EL (cell line): Measurements from ENCODE around the gene PROM2.
"Not testable (repeated sequence)": the region's sequence is repeated elsewhere in the genome, so short reads cannot be mapped to it uniquely, and the experiment has no call there.

ENCODE experiments used
- DNase-seq: peaks from one replicate; pipeline ENCODE4 v3.0.0-alpha.2; 2016

PROM2 gene

DNA sequence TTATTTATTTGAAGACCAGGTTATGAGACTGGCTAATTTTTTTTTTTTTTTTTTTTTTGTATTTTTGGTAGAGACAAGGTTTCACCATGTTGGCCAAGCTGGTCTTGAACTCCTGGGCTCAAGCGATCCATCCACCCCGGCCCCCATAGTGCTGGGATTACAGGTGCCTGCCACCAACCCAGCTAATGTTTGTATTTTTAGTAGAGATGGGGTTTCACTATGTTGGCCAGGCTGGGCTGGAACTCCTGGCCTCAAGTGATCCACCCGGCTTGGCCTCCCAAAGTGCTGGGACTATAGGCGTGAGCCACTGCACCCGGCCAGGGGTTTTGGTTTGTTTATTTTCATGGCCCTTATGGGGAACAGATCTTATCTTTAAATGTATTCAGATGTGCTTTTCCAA, 4.5 kb upstream of the PROM2 start:
- not testable (repeated sequence) for DNase-seq

DNA sequence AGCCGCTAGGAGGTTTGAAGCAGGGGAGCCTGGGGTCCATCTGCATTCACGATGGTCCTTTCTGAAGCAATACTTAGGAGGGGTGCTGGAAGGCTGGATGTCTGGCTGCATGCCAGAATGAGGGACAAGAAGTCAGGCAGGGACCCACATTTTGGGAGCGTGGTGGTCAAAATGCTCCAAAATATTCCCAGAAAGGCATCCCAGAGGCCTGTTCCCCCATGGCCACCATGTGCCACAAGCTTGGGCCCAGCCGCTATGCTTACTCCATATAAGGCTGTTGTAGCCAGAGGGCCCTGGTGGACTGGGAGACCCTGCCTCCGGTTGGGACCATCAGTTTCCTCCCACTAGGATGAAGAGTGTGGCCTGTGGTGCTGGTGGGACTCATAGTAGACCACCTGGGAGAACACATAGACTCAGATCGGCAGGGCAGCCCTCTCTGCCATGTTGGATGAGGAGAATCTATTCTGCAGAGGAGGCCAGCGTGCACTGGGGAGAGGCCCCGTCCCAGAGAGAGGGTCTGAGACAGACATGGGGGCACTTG, 3.6 kb upstream of the PROM2 start:
- DNase-seq: no peak

DNA sequence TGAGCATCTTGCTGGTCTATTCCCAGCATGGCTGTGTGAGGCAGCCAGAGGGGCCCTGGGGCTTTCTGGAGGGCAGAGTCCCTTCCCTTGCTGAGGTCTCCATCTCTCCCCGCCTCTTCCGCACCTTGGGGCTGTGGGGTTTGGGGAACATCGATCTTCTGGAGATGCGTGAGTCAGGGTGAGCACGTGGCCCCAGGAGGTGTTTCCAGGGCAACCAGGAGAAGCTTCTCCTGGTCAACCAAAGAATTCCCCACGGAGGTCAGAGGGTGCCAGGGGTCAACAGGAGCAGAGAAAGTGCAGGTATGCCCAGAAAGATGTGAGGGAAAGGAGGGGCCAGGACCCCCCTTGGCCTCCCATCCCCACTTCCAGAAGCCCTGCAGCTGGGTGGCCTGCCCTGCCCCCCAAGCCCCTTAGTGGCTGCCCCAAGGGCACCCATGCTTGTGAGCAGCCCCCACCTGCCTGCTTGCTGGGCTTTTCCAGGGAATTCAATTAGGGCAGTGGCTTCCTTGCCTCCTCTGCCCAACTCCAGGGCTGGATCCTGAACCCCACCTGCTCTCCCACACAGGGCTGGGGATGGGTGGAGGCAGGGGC, 2.8 kb upstream of the PROM2 start:
- no peak for DNase-seq

DNA sequence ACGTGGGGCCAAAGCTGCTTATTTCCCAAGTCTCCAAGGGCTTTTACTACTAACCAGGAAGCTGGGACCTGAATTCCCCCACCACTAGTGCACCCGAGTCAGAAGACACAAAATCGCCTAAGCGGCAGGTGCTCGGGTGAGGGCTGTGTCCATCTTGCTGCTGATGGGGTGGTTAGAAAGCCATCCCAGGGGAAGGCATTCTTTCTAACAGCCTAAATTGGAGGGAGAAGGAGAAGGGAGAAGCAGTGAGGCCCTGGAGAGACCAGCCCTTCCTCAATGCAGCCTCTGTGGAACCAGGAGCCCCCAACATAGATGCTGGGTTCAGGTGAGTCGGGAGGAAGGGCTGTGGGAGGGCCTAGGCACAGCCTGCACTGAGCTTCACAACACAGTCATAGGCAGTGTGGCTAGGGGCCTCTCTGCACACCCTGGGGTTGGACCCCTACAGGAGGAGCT, 1.9 kb upstream of the PROM2 start:
- DNase-seq: no peak

DNA sequence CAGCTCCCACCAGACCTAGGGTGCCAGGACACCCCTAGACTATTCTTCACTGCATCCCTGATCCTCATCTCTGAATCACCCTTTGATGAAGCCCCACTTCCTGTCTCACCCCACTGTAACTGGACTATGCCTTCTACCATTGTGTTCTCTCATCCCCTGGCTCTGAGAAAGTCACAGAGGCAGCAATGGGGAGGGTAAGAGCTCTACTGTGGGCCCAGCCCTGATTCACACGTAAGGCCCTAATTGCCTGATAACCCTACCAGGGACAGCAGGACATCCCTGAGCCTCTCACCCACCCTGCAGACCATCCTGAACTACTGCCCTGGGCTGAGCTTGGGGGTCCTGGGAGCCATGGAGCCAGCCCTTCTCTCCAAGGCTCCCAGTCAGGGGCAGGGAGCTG, 1.5 kb upstream of the PROM2 start:
- DNase-seq: no peak

DNA sequence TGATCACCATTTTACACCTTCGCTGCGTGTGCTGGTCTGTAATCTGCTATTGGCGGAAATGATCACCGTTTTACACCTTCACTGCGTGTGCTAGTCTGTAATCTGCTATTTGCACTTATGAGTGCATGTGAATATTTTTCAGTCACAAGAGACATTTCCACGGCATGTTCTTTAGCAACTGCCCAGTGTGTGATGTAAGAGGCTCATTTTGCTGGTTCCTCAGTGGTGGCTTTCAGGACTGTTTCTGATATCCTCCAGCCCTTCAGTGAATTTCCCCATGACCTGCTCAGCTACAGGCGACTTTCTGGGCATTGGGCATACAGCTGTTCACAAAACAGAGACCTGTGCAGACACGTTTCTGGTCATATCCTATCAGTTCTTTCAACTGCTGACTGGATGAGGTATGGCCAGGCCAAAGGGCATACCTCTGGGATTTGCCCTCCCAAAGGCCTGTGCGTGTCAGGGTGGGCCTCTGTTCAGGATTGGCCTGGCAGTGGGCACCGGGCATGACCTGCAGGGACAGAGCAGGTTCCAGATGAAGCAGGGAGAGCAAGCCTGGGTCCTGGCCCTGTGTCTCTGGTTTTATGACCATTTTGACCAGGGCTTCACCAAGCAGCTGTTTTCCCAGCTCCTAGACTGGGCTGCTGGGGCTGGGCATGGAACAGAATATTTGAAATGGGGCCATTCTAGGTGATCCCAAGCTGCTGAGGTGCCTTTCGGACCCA, 521 bp upstream of the PROM2 start:
- no peak for DNase-seq

DNA sequence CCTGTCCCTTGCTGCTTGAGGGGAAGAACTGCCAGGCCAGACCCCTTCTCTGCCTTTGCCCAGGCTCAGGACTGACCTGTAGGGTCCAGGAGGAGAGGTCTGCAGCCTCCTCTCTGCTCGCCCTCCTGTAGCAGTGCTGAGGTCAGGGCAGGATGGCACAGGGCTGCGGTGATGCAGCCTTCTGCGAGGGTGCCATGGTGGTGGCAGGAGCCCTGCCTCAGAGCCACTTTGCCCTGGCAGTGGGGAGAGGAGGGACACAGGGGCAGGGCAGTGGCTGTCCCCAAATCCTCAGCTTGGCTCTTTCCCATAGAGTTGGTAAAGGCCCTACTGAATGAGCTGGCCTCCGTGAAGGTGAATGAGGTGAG, 884 bp downstream of the PROM2 start:
- DNase-seq: no peak

DNA sequence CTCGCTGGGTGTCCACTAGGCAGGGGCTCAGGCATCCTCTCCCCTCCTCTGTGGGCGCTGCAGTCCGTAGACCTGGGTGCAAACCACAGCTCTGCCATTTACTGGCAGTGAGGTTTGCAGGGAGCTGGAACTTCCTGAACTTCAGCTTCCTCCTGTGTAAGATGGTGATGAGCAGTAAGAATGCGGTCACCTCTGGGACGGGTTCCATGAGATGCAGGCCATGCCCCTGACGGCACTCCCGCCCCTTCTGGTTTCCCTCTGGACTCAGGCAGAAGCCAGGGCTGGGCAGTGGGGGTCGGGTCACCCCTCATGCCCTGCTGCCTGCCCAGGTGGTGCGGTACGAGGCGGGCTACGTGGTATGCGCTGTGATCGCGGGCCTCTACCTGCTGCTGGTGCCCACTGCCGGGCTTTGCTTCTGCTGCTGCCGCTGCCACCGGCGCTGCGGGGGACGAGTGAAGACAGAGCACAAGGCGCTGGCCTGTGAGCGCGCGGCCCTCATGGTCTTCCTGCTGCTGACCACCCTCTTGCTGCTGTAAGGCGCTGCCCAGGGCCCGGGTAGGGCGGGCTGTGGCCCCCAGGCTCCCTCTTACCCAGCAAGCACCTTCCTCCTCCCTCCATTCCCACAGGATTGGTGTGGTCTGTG, 1.5 kb downstream of the PROM2 start:
- peak; percentile 29 for DNase-seq

DNA sequence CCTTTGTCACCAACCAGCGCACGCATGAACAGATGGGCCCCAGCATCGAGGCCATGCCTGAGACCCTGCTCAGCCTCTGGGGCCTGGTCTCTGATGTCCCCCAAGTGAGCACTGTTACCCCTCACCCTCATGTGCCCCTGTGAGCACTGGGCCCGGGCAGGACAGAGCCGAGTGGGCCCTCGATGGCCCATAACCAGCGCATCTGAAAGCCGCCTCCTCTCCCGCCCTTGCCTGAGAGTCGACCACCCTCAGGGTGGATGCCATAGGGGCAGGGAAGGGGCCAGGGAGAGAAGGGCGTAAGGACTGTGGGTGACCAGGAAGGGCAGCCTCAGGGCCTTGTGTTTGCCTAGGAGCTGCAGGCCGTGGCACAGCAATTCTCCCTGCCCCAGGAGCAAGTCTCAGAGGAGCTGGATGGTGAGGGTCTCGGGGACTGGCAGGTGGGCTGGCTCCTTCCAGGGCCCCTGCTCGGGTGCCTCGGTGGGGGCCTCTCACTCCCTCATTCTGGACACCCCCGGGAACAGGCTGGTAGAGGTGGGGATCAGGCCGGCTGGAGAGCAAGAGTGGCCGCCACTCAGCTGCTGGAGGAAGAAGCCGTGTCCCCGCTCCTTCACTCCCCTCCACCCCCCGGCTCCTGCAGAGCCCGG, 2.1 kb downstream of the PROM2 start:
- no peak for DNase-seq

DNA sequence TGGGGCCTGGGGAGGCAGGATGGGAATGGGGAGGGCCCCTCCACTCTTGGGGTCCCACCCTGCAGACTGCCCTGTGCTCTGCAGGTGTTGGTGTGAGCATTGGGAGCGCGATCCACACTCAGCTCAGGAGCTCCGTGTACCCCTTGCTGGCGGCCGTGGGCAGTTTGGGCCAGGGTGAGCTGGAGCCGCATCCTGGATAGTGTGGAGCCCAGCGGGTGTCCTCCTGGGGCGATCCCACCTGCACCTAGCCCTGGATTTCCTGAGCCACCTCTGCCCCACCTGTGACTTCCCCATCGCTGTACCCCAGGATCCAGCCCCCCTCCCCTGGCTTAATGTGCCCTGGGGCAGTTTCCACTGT, 2.6 kb downstream of the PROM2 start:
- no peak for DNase-seq

DNA sequence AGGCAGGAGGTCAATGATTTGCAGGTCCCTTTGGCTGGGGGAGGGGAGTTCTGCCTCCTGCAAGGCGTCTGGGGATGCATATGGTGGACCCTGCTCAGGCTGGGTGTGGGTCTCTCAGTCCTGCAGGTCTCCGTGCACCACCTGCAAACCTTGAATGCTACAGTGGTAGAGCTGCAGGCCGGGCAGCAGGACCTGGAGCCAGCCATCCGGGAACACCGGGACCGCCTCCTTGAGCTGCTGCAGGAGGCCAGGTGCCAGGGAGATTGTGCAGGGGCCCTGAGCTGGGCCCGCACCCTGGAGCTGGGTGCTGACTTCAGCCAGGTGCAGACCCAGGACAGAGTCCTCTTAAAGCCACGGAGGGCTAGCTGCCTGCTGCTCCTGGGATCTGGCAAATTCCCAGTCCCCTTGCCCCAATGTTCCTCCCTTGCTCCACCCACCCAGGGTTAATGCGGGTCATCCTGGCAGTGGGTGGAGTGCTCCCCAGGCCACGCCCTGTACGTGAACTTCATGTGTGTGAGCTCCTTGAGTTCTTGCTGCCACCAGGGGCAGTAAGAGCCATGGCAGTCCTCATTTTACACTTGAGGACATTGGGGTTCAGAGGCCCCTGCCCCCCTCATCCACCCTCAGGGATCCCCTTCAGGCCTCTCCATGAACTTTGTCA, 3.1 kb downstream of the PROM2 start:
- peak; percentile 28 for DNase-seq

DNA sequence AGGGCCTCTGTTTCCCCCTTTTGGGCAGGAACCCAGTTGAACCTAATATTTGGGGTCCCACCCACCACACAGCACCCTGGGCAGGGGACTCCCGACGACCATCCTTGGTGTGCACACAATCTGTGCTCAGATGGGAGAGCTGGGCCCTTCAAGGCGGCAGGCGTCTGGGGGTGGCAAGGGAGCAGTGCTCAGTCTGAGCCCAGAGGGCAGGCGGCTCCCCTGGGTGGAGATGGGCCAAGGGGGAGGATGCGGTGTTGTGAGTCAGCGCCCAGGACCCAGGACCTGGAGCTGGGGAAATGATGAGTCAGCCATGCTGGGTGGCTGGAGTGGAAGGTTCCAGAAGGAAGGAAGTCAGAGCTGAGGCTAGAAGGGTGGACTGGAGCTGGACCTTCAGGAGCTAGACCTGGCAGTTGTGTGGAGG, 3.8 kb downstream of the PROM2 start:
- peak; percentile 92 for DNase-seq

DNA sequence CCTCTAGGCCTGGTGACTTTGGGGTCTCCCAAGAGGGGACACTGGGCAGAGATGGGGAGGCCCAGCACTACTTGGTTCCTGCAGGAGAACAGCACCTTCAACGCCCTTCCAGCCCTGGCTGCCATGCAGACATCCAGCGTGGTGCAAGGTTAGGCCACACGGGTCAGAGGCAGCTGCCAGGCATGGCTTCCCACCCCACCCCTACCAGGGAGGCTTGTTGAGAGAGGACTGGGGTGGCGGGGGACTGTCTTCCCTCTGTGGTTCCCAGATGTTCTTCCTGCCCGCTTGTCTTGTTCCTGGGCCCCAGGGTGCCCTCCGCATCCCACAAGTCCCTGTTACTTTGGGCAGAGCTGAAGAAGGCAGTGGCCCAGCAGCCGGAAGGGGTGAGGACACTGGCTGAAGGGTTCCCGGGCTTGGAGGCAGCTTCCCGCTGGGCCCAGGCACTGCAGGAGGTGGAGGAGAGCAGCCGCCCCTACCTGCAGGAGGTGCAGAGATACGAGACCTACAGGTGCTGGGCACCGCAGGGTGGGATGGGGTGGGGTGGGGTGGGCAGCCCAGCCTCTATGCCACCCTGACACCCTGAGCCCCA, 4.5 kb downstream of the PROM2 start:
- DNase-seq: no peak

DNA sequence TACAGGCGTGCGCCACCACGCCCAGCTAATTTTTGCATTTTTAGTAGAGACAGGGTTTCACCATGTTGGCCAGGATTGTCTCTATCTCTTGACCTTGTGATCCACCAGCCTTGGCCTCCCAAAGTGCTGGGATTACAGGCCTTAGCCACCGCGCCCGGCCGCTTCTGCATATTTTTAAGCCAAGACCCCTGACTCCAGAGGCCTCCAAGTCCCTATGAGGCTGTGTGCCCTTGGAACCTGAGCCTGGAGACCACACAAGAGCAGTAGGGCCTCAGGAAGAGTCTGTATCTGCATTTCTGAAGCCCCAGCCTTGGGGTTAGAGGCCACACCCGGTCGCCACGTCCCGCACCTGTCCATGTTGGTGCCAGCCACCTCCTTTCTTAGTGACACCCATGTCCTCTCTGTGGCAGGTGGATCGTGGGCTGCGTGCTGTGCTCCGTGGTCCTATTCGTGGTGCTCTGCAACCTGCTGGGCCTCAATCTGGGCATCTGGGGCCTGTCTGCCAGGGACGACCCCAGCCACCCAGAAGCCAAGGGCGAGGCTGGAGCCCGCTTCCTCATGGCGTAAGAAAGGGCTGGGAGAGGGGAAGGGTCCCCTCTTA, 5.3 kb downstream of the PROM2 start:
- DNase-seq: no peak

DNA sequence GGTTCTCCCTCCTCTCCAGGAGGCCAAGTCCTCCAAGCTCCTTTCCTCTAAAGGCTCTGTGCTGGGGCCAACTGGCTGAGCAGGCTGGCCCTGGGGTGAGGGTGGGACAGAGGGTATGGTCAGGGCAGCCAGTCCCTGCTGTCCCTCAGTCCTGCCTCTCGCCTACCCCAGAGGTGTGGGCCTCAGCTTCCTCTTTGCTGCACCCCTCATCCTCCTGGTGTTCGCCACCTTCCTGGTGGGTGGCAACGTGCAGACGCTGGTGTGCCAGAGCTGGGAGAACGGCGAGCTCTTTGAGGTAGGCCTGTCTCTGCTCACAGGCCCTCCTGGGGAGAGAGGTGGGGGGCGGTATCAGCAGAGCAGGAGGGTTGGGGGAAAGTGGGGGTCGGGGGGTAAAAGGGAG, 6.8 kb downstream of the PROM2 start:
- no peak for DNase-seq

DNA sequence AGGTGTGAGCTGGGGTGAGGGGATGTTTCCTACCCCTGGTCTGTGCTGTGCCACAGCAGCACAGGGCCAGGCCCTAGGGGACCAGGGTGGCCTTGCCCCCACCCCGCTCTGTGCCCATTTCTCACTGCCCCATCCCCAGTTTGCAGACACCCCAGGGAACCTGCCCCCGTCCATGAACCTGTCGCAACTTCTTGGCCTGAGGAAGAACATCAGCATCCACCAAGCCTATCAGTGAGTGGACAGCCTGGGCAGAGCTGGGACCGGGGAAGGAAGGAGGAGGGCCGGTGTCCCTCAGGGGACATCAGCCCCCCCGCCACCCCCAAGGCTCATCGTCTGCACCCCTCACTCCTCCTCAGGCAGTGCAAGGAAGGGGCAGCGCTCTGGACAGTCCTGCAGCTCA, 7.5 kb downstream of the PROM2 start:
- DNase-seq: no peak

DNA sequence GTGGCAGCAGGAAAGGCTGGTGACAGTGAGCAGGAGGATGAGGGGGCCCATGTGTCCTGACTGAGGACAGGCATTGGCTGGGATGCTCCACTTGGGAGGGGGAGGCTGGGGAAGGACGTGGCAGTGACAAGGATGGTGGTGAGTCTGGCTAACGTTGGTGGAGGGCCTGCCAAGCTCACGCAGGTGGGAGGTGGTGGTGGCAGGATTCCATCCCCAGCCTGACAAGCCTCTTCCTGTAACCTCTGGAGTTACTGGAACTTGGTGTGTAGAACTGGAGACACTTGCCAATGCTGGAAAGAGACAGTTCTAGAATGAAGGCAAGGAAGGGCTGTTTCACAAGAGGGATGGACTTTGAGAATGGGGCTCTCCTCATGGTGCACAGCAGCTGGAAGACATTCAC, 8.2 kb downstream of the PROM2 start:
- DNase-seq: no peak

DNA sequence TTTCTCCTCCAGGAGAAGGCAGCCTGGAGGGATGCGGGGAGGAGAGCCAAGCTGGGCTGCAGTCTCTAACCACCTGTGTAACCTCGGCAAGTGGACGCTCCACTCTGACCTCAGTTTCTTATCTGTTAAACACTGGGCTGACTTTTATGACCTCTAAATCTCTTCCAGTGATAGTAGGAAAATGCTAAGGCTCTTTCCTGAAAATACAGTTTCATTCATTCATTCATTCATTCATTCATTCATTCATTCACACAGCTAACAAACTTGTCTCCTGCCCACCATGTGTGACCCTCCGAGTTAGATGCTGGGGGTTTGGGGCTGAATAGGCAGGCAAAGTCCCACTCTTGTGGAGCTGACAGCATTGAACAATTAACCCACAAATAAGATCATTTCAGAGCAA, 9.3 kb downstream of the PROM2 start:
- DNase-seq: no peak

DNA sequence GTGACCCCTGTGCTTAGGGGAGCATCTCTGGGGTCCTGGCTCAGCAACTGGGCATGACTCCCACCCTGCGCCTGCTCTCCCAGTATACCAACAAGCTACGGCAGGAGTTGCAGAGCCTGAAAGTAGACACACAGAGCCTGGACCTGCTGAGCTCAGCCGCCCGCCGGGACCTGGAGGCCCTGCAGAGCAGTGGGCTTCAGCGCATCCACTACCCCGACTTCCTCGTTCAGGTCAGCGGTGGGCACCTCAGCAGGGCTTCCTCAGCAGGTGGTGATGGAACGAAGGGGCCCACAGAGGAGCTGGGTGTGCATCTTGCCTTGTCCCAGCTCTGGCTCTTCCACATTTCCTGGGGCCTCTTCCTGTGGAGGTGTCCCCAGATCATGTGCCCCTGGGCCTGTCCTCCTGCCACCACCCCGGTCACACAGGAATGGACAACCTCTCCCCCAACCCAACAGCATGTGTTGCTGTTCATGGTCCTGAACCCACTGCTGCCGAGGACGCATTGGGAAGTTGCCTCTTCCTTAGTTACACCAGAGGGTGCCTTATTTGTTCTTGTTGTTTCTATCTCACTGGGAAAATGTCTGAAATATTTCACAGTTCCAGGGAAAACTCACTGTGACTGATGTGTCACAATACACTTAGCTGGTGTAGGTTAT, 10.8 kb downstream of the PROM2 start:
- no peak for DNase-seq

DNA sequence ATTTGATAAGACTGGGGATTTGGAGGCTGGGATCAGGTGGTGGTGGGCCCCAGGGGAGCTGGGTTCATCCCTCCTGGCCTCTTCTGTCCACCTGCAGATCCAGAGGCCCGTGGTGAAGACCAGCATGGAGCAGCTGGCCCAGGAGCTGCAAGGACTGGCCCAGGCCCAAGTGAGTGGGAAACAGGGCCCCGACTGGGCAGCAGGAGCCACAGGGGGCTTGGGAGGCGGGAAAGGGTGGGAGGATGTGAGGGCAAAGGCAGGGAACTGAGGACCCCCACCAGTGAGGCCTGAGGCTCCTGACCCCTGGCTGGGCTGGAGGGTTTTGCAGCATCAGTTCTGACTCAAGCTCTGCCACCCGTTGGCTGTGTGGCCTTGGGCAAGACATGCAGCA, 11.3 kb downstream of the PROM2 start:
- DNase-seq: no peak

DNA sequence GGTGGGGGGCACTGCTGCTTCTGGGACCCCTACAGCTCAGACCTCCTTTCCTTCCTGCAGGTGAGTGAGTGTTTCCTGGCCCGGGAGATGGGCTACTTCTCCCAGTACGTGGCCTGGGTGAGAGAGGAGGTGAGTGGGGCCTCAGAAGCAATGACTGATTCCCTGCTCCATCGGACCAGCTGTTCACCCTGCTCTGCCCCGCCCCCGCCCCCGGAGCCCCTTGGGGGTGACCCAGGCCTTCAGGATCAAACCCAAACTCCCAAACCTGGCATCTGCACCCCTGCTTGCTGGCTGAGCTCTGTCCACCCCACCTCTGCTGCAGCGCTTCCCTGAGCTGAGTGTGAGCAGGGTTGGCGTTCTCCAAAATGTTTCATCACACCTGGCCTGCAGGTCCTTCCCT, 13.1 kb downstream of the PROM2 start:
- DNase-seq: no peak

DNA sequence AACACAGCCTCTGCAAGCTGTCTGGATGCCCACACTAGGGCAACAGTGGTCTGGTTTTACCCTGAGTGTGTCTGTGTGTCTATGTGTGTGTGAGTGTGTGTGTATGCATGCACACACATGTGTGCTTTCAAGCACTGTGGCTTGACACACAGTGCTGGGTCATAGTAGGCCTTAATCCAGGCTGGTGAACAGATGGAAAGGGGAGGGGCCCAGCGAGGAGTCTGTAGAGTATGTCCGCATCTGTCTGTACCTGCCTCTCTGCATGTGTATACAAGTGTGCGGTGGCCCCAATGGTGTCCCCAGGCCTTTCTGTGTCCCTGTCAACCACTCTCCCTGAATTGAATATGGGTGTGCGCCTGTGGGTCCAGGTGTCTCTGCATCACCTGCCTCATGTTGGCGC, 13.6 kb downstream of the PROM2 start:
- no peak for DNase-seq
